GM18907 (cell line): ENCODE results near the gene ORM2.
A peak's percentile ranks its signal among the peaks of the same experiment; 100 is the strongest.

Experiments used
- ATAC-seq: cut with Tn5 transposase; IDR thresholded peaks from one replicate; pipeline ENCODE4 v1.9.1; 2021; ENCODE audit warnings: mild to moderate bottlenecking, moderate library complexity; ENCODE audit not compliant: unreplicated experiment

ORM2 gene

DNA sequence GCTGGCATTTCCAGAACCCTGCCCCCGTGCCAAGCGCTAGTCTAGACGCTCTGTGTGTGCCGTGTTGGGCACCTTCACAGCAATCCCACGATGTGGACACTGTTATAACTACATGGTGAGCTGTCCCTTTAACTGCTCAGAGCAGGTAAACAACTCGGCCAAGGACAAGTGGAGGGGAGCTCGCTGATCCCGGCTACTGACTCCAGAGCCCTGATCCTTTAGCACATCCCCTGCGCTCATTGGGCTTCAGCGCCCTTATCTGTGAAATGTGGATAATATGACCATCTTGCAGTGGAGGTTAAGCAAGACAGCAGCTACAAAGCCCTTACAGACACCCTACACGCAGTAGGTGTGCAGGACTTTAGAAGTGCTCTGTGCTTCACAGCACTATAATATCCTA lies 16.5 kb downstream of the ORM2 start:
- ATAC-seq, result no peak

DNA sequence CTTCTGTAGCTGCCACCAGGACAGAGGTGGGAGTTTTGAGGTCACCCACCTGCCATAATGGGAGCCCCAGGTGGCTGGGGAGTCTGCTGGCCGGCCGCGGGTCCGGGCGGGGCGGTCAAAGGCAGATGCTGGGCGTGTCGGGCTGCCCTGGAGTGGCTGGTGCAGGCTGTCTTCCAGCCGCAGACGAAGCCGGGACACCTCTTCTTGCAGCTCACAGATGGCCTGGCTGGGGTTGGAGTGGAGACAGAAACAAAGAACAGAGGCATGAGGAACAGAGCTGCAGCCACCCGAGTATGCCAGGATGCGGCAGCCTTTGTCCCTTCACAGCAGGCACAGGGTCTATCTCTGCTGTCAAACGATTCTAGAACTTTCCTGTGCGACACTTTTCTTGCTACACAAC lies 18.0 kb downstream of the ORM2 start:
- ATAC-seq, result no peak

DNA sequence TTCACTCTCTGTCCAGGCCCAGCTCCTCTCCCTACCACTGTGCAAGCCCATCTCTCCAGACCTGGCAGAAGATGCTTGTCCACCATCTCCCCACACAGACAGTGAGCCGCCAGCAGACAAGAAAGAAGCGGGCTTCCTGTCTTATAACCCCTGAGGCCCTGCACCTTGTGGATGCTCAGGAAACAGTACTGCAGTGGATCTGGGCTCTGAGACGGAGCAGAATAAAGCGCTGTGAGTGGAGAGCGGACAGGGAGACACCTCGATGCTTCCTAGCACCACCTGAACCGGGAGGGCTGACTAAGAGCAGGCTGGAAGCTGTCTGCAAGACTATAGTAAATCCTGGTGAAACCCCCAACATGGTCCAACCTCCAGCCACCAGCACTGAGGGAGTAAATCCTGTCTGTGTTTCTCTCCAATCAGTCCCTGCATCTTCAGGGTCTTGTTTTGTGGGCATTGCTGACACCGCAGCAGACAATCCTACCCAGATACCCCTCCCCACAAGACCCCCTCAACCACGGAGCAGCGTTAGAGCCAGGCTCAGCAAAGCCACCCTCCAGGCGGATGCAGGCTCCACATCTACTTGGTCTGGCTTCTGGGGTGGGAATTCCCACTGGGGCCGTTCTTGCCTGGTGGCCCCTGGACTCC lies 18.7 kb downstream of the ORM2 start:
- no peak for ATAC-seq

DNA sequence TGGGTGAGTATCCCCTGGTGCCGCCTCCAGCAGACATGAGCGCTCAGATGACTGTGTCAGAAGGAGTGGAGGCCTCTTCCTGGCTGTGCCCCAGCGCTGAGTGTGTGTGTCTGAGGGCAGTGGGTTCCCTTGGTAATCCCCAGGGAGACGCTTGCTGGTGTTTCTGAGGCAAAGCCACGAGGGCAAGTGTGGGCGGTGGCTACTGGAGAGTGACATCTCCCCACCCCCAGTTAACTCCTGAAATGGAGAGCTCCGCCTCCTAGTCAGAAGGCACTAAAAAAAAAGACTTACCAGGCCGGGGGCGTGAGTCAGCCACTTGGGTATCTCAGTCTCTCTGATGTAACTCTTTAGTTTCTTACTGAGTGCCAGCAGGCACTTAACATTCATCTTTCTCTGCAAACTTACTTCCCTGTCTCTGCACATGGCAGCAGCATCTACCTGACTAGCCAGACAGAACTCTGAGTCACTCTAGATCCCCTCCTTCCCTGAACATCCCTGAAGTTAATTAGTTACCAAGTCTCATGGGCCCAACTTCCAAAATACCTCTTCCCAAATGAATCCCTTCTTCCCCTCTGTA lies 19.3 kb downstream of the ORM2 start:
- ATAC-seq, result peak; percentile 94

DNA sequence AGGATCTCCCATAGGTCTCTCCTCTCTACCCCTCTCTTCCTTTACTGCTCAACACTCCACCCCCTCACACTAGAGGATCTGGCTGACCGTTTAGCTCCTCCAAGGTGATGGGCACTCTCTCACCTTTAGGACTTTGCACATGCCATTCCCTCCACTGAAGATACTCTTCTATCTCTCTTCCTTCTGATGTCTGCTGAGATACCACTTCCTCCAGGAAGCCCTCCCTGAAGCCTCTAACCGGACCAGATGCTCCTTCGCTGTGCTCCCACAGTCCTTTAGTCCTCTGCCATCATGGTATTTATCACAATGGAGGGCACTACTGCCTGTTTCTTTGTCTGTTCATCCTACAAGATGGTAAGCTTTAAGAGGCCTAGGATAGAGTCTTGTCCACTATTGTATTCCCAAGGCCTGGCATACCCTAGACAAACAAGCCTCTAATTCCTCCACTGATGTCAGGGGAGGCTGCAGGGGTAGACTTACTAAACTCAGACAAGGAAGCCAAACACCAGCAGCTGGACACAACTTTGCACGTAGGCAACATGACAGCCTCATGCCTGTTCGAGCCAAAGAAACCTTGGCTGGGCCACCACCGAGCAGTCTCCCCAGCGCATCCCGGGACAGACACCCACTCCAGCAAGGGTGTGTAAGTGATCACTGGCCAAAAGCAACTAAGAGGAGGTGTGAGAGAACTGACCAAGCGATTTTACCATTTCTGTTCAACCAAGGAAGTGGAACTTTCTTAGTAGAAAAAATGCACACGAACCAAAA lies 20.2 kb downstream of the ORM2 start:
- ATAC-seq, result no peak

DNA sequence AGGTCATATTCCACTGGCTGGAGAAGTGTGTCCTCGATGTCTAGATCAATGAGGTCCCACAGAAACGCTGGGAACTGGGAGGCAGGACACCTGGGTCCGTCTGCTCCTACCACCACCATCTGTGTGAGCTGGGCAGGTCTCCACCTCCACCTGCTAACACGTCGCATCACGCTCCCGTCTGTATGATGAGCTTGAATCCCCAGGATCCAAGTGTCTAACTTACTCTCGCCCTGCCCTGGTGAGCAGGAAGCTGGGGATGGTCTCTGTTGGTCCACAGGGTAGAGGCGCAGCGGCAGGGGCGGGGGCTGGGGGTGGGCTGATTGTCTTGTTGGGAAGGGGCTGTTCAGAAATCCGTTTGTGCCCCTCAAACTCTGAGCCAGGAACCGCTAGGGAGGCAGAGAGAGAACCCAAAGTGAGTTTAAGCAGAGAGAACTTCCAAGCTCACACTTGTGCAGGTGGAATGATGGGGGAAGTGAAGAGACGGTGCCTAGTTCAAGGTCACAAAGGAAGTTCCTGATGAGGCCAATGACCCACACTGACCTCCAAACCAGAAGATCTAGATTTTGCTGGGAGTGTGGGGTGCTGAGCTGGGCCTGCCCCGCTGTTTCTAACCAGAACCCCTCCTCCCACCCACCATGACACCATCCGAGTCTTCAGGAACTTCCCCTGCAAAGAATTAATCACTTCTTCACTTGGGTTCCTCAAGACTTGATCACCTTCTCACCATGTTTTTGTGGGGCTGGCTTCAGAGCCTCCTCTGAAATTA lies 21.1 kb downstream of the ORM2 start:
- ATAC-seq, result no peak

DNA sequence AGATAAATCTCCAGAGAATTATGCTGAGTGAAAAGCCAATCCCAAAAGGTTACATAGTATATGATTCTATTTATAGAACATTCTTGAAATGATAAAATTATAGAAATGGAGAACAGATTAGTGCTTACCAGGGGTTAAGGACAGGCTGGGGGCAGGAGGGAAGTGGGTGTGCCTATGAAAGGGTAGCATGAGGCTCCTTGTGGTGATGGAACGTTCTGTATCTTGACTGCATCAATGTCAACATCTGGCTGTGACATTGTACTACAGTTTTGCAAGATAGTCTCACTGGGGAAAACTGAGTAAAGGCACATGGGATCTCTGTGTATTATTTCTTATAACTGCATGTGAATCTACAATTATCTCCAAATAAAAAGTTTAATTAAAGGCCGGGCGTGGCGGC lies 22.3 kb downstream of the ORM2 start:
- ATAC-seq, result no peak

DNA sequence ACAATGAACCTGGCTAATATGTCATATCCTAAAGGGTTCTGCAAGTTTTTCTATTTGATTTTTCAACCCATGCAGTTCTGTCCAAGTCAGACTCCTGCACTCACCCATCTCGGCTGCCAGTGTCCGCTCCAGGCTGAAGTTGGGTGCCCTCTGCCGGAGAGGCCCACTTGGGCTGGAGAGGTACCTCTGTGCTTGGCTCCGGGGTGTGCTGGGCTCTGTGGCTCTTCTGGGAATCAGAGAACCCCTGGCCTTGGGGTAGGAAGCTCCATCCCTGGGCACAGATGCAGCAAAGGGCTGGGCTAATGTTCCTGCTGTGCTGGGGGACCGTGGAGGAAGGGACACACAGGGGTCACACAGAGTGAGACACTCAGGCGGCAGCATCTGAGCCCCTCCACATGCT lies 26.2 kb downstream of the ORM2 start:
- no peak for ATAC-seq

- ATAC-seq, result no peak
Measured at GRCh38 chr9:114356792-114357191, 27.1 kb downstream of the ORM2 start.

DNA sequence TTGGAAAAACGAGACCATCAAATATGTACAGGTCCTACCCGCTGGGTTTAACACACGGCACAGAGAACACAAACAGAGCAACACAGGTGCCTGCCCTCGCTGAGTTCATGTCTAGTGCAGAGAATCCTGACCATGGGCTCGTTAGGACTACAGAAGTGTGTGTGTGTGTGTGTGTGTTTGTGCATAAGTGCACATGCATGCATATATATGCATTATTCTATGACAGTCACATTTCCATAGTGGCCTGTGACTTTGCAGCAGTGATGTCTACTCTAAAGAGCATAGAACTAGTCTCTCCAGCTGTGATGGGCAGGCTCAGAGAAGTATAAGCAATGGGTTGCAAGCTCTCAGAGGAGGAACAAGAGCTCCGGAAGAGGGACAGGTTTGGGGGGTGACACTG lies 27.7 kb downstream of the ORM2 start:
- no peak for ATAC-seq

DNA sequence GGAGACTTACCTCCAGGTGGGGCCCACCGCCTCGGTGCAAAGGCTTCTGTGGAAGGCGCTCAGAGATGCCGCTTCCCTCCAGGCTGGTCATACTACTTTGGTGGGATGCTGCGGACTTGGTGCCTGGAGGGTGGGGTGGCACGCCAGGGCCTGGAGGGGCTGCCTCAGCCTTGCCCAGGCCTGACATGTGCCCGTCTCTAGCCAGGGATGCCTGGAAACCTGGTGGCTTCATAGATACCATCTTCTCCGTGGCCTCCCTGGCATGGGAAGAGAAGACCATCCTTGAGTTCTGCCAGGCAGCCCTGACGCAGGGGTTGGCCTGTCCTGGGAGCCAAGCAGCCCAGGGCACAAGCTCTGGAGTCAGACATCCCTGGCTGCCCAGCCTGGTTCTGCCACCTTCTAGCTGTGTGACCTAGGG lies 28.3 kb downstream of the ORM2 start:
- ATAC-seq, result no peak

DNA sequence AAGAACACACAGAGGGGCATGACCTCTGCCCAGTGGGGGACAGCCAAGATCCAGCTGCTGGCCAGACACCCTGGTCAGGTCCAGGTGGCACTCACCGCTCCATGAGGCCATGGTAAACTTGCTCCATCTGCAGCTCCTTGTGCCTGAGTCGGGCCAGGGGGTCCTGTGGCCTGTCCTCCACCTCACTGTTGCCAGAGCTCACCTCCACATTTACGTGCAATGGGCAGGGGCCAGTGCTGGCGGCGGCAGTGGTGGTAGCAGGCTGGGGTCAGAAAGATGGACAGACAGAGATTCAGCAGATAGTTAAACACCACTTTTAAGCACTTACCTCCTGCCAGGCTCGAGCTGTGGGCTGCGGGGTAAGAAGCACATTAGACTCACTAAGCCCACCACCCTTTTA lies 30.1 kb downstream of the ORM2 start:
- no peak for ATAC-seq

GRCh38 chr9:114361542-114361941 lies 31.9 kb downstream of the ORM2 start:
- ATAC-seq, result no peak

DNA sequence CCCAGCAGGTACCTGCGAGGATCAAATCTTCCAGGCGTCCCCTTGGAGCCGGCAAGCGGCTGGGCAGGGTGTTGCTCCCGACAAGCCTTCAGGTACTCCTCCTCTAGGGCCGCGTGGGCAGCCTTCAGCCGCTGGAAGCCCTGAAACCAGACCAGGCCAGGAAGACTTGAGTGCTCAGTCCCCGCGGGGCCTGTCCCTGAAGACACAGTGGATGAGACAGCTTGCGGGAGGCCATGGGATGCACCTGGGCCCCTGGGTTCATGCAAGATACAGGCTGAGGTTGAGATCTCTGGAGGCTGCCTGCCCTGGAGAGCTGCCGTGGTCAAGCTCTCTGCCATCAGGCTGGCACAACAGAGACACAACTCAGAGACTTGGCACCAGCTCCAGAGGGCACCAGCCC lies 32.7 kb downstream of the ORM2 start:
- no peak for ATAC-seq

DNA sequence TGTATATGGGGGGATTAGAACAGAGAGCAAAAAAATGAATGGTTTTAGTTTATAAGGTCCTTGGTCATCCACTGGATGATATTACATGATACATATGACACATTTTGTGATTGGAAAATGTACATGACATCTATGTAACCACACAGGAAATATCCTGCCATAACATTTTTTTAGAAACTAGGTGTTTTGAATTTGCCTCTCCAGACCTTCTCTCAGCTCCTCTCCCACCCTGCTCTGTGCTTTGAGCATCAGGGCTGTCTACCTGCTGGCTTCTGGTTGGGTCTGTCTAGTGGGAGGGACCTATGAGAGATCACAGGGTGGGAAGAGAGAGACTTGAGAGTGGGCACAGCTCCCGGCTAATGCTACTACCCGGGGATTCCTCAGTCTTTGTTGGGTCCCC lies 33.8 kb downstream of the ORM2 start:
- ATAC-seq, result no peak

DNA sequence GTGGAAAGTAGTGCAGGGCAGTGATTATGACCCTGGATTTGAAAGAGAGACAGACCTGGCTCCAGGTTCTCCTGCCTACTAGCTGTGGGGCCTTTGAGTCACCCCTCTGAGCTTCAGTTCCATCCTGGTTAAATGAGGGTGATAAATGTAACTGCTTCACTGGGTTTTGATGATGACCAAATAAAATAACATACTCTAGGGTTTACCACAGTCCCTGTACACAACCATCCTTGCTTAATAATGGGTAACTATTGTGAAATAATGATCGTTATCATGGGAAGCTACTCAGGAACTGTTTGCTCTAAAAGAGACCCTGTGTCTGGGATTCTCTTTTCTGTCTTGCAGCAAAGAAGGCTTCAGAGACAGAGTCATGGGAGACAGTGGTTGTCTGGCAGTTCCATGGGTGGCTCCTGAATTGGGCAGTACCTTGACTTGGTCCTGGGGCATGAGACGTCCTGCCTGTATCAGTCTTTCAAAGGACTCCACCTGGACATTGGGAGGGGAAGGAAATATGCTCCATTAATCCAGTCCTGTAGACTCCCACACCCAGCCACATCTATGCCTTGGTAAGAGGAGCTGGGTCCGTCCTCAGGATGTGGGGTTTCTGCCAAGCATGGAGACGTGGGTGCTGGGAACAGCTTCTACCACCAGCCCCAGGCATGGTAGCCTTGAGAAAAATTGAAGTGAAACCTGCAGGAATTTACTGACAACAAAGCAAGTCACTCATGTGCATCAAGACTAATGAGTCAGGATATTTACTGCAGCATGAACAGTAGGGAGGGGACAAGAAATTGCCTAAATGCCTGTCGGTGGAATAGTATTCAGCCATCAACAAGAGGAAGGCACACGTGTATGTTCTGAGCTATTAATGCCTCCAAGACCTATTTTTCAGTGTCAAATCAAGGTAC lies 34.7 kb downstream of the ORM2 start:
- no peak for ATAC-seq

DNA sequence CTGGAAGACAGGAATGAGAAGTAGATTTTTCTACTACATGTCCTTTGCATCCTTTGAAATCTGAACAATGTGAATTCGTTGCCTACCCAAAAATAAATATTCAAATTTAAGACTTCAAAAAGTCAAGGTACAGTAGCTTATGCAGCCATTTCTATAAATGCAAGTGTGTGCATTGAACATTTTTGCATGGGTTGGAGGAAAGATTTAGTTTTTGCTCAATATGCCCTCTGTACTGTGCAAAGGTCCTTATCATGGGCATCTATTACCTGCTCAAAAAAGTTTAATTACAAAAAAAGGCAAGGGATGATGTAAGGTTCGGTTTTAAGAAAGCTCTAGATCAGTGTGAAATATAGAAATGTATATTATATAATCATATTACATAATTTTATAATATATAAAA lies 35.5 kb downstream of the ORM2 start:
- ATAC-seq, result no peak

DNA sequence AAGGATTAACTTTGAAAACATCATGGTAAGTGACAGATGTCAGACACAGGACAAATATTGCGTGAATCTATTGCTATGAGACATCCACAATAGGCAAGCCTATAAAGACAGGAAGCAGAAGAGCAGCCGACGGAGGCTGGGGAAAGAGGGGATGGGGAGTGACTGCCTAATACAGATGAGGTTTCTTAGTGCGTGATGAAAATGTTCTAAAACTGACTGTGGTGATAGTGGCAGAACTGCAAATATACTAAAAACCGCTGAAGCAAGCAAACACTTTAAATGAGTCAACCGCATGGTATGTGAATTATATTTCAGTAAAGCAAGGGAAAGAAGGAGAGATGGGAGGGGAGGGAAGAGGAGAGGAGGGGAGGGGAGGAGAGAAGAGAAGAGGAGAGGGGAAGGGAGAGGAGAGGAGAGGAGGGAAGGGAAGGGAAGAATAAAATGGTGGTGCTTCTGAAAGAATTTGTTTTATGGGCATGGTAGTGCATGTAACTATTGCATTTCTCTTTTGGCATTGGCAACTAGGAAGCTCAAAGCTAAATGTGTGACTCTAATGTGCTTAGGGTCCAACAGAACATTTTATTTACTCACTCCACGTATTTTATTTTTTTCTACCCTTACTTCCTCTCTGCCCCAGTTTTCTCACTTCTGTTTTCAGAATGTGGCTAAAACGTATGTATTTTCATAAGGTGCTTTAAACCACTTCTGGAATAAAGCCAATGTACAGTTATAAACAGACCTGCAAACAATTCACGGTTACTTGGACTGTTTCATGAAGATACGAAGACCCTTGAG lies 36.9 kb downstream of the ORM2 start:
- ATAC-seq, result peak; percentile 53

- ATAC-seq, result no peak
Measured at GRCh38 chr9:114367366-114367765, 37.7 kb downstream of the ORM2 start.
